Measurements from ENCODE around the gene EIF2B4.
"Not testable (repeated sequence)": the region's sequence is repeated elsewhere in the genome, so short reads cannot be mapped to it uniquely, and the experiment has no call there.

The EIF2B4 gene

DNA sequence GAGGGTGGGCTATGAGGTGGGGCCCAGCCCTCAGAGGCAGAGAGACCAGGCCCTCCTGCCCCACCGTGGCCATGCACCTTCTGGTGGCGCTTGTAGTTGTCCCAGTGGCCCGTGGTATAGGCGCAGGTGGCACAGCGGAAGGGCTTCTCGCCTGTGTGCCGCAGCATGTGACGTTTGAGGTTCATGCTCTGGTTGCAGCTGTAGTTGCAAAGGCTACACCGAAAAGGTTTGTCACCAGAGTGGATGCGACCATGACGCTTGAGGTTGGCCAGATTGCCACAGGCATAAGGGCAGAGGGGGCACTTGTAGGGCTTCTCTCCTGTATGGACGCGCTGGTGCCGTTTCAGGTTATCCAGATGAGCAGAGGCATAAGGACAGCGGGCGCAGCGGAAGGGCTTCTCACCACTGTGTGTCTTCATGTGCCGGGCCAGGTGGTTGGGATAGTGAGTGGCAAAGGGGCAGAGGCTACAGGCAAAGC, 7.5 kb upstream of the EIF2B4 start:
- no peak for DNase-seq

DNA sequence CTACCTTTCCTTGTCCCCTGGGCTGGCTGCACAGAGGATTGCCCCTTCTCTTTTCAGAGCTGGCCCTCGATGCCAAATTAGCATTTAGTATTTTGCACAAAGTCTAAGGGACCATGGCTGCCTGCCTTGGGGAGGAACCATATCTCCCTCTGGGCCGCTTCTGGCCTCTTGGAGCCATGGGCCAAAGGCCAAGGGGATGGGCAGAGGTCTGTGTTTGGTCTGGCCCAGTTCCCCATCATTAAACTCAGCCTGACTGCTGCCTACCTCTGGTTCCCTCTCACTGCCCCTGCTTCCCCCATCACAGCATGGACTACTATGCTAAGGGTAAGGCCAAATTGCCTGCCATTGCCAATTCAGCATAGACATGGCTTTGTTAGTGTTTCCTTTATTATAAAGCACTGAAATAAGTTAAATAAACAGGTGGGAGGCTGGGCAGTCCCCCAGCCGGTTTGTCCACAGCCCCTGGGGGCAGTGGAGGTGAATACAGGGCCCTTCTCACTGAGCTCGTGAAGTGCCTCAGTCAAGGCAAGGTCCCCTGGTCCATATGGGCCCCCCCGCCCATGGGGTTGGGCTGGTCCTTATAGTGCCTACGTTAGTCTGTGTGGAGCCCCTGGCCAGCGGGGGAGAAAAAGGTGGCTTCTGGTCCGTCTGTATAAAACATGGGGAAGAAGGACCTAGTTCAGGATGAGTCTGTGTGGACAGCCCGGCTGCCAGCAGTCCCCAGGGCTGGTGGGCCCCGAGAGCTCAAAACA, 6.9 kb upstream of the EIF2B4 start:
- no peak for DNase-seq

DNA sequence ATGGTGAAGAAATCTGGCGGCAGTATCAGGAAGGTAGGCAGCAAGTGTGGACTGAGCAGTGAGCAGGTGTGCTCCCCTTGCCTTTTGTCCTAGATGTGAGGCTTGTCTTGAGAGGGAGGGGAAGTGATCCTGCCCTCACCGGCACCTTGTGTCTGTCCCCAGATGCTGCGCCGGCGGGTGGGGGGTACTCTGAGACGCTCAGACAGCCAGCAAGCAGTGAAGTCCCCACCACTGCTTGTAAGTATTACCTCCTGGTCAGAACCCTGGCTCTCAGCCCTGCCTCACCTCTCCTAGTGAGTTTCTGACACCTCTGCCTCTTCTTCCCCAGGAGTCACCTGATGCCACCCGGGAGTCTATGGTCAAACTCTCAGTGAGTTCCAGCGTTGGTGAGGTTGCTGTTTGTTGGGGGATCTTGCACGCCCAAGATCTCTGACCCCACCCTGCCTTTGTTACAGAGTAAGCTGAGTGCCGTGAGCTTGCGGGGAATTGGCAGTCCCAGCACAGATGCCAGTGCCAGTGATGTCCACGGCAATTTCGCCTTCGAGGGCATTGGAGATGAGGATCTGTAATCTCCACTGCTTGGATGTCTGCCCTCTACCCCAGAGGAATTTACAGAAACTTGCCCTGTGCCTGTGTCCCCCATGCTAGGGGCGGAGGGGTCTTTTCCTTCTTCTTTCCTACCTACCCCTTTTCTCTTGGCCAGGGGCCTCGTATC, 6.2 kb upstream of the EIF2B4 start:
- no peak for DNase-seq

DNA sequence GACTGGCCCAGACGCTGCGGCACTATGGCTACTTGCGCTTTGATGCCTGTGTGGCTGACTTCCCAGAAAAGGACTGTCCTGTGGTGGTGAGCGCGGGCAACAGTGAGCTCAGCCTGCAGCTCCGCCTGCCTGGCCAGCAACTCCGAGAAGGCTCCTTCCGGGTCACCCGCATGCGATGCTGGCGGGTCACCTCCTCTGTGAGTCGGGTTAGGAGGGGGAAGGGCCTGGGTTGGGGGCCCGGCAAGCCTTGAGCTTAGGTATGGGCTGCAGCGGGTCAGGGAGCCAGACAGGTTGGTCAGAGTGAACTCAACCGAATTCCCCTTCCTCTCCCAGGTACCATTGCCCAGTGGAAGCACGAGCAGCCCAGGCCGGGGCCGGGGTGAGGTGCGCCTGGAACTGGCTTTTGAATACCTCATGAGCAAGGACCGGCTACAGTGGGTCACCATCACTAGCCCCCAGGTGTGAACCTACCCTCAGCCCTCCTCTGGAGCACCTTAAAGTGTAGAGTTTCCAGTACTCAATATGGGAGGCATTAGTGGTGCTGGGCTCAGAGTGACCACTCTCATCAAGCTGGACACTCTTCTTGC, 5.5 kb upstream of the EIF2B4 start:
- DNase-seq = no peak

DNA sequence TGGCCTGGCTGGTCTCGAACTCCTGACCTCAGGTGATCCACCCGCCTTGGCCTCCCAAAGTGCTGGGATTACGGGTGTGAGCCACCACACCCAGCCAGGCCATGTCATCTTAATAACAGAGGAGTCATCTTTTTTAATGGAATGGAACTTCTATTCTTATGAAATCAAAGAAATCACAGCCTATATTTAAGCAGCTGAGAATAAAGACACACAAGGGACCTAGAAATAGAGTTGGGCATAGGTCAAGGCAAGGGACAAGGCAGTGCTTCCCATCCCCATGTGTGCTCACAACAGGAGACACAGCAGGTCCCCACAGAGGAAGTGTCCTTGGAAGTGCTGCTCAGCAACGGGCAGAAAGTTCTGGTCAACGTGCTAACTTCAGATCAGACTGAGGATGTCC, 3.4 kb upstream of the EIF2B4 start:
- no peak for DNase-seq

DNA sequence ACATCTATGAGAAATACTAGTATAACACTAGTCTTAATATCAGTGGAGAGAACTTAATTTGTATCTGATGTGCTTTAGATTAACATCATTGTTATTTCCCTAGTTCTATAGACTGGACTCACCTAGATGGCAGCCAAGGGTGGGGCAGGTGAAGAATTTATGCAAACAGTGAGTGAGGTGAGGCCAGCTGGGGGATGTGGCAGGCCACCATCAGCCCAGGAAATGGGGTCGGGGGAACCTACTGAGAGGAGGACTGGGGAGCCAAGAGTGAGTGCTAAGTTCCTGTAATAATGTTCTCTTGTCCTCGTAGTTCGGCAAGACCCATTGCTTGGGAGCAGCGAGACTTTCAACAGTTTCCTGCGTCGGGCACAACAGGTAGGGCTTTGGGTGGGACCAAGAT, 2.8 kb upstream of the EIF2B4 start:
- DNase-seq = no peak

DNA sequence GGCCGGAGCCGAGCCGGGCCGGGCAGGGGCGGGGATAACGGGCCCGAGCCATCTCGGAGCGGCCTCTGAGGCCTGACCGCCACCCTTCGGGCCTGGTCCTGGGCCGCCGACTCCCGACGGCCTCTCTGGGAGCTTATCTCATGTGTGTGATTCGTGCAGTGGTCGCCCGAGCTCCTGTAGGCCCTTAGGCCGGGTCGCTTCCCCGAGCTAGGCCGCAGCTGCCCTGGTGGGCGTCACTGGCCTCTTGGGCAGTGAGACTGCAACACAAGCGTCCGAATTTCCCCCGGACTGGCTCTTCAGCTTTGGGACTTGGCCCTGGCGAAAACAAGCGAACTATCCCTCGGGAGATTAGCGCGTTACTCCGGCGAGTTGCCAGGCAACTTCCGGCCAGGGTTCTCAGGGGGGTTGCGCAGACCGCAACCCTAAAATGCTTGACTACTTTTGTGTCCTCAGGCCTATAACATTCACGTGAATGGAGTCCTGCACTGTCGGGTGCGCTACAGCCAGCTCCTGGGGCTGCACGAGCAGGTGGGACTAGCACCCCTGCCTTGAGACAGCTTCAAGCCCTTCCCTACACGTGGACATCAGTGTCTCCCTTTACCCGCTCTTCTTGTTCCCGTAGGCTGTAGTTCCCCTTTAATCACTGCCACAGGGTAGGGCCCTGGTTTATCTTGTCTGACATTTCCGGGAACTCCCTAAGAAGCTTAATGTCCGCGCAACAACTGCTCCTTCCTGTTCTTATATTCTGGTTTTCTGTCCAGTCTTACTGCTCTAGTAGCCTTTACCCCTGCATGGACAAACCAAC, 880 bp upstream of the EIF2B4 start:
- peak; percentile 92 for DNase-seq

DNA sequence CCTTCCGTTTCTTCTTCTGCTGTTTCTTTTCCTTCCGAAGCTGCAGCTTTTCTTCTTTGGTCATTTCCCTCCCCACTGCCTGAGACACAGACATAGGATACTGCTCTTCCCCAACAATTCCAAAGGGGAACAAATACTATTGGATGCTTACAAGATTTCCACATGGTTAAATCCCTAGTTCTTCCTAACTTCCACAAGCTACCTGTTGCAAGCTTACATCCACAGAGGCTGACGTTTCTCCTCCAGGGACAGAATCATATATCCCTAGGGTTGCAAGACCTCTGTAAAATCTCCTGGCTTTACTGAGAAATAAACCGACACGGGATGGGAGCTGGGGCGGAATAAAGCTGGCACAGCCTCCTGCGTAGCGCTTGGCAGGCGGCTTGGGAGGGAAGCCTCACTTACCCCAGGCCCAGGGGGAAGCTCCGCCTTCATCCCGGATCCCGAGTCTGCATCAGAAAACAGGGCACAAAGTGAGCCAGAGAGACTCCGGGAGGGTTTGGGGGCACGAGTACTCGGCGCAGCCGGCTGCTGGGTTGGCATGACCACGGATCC, 590 bp downstream of the EIF2B4 start:
- DNase-seq = peak; percentile 69

DNA sequence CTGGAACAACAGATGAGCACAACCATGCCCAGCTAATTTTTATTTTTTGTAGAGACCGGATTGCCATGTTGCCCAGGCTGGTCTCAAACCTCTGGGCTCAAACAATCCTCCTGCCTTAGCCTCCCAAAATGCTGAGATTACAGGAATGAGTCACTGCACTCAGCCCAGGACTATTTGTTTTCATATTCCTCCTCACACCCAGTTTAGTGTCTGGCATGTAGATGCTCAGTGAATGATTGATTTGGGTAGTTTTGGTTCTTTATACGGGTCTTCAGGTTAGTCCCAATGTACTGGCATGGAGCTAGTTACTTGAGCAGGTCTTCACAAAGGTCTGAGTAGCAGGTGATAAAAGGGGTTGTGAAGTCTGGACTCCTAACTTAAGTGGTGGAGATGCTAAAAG, 6.2 kb downstream of the EIF2B4 start:
- DNase-seq = no peak

DNA sequence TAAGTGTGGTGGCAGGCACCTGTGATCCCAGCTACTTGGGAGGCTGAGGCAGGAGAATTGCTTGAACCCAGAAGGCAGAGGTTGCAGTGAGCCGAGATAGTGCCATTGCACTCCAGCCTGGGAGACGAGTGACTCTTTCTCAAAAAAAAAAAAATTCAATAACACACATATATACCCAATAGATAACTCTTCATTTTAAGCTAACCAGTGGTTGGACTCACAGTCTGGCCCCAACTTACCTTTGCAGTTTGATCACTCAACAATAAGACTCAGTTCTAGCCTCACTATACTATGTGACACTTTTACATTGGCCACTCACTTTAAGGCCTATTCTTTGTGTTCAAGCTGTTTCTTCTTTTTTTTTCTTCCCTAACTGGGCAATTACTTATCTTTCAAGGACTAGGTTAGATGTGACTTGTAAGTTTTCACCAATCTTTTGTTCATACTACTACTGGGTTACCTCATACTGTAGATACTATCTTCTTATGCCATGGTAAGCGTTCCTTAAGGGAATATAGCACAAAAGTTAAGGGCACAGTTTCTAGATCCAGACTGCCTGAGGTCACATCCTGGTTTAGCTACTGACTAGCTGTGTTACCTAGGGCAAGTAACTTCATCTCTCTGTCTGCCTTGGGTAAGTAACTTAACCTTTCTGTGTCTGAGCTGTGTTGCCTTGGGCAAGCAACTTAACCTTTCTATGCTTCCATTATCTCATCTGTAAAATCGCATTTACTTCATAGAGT, 7.3 kb downstream of the EIF2B4 start:
- no peak for DNase-seq

DNA sequence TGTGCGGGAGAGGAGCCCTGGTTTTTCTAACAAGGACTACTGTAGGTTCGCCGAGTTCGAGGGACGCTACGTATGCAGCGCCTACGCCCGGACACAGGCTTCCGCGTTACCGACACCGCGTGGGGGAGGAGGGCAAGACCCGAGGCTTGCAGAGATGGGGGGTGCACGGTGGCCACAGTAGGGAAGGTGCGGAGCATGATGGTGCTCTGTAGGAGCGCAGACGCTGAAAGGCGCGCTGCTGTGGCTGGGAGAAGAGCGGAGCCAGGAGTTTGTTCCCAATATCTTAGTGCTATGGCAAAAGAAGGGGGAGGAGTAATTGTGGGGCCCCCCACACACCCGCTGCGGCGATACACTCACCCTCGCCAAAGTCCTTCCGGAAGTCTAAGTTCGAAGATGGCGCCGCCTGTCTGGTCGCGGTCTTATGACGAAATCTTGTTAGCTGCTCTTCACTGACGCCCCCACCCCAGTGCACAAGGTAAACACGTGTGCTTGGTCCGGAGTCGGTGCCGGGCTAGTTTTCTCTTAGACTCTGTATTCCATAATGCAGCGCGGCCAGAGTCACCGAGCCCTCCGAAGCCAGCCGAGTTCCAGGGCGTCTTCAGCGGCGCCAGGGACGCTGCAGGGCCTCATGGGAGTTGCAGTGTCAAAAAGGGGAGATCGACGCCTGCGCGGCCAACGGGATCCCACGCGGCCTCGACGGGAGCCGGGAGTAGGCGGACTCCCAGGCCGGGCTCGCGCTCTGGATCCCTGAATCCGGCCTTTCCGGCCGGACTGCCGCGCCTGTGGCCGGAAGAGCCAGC, 13.6 kb downstream of the EIF2B4 start, which contains the start of gene GTF3C2:
Gene GTF3C2, minus strand, starts transcription at position 383 of the 800 bp plus-strand sequence. CDS start 13,210 bp downstream, outside the sequence.
- peak; percentile 99 for DNase-seq

DNA sequence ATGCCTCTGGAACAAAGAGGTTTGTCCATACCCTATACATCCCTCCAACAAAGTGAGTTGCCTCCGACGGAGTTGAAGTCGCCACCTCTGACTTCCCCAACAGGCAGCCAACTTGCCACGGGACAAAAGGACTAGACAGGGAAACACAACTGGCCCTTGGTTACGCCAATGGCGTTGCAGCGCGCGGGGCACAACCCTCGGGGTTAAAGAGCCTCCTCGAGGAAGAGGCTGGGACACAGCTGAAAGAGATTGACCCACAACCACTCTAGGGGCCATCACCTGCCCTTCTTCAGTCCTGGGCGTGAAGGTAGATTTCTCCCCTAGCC, 14.1 kb downstream of the EIF2B4 start:
- peak; percentile 92 for DNase-seq

DNA sequence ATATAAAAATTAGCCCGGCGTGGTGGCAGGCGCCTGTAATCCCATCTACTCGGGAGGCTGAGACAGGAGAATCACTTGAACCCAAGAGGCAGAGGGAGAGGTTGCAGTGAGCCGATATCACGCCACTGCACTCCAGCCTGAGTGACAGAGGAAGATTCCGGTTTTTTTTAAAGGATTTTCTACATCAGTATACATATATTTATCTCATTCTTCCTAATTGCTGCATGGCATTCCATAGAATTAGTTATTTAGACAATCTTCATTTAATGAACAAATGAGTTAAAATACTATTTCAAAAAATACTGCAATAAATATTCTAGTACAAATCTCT, 15.6 kb downstream of the EIF2B4 start:
- no peak for DNase-seq

DNA sequence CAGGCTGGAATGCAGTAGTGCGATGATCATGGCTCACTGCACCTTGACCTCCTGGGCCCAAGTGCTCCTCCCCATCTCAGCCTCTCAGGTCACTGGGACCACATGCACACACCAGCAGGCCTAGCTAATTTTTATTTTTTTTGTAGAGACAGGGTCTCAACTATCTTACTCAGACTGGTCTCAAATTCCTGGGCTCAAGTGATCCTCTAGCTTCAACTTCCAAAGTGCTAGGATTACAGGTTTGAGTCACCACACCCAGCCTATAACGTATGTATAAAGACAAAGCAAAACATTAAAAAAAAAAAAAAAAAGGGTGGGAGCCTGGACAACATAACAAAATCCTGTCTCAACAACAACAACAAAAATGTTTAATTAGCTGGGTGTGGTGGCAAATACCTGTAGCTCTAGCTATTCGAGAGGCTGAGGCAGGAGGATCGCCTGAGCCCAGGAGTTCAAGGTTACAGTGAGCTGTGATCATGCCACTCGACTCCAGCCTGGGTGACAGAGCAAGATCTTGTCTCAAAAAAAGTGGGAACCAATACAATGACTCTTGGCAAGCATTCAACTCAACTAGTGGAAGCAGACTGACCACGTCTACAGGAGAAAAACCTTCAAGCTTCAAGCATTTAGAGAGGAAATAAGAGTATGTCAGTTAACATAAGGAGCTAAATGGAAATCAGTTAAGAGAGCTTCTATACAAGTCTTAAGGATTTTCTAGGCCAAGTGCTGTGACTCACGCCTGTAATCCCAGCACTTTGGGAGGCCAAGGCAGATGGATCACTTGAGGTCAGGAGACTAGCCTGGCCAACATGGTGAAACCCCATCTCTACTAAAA, 16.2 kb downstream of the EIF2B4 start:
- peak; percentile 90 for DNase-seq

DNA sequence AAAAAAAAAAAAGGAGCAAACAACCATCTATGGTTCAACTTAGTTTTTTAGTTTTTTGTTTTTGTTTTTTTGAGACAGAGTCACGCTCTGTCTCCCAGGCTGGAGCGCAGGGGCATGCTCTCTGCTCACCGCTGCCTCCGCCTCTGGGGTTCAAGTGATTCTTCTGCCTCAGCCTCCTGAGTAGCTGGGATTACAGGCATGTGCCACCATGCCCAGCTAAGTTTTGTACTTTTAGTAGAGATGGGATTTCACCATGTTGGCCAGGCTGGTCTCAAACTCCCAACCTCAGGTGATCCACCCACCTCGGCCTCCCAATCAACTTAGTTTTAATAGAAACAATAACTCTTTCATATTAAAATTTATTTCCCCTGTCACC, 16.8 kb downstream of the EIF2B4 start:
- not testable (repeated sequence) for DNase-seq

DNA sequence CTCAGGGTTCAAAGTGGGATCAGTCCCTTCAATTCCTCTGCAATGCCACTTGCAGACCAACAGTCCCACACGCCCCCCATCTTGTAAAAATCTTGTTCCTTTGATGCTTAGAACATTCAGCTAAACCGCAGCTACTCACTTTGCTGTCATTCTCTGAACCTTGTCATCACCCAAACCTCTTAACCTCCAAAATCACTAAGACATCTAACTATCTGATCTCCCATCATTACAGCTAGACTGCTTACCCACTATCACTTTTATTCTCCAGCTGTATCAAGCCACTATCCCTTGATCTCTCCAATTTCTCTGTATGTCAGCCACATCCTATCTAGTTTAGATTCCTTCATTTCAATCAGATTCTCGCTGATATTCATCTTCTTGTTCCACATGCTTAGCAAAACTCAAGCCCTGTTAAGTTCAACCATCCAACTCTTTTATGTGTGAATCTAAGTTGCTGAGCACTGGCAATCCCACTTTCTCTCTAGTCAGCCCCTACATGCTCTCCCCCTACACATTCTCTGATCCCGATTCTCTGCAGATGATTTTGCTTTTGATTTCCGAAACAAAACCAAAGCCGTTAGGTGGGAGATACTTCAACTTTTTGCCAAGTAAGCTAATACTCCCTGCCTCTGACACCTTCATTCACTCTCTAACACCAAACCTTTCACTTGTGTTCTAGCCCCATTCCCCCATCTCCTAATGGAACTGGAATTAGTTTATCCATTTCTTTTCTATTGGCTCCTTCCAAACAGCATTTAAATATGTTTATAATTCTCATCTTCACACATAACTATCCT, 18.1 kb downstream of the EIF2B4 start:
- no peak for DNase-seq

DNA sequence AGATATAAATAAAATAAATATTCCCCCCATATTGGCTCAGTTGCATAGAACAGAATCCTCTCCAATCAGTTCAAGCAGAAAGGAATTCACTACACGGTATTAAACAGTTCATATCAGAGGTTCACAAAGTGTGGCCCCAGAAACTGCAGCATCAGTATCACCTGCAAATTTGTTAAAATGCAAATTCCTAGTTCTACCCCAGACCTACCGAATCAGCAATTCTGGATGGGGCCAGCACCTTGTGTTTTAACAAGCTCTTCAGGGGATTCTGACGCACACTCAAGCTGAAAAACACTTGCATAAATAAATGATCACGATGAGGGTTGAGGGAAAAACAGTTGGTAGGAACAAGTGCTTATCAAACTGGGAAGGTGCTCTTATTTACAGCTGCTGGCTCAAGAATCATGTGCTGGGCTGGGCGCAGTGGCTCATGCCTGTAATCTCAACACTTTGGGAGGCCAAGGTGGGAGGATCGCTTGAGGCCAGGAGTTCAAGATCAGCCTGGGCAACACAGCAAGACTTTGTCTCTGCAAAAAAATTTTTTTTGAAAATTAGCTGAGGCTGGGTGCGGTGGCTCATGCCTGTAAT, 19.9 kb downstream of the EIF2B4 start:
- DNase-seq = no peak

DNA sequence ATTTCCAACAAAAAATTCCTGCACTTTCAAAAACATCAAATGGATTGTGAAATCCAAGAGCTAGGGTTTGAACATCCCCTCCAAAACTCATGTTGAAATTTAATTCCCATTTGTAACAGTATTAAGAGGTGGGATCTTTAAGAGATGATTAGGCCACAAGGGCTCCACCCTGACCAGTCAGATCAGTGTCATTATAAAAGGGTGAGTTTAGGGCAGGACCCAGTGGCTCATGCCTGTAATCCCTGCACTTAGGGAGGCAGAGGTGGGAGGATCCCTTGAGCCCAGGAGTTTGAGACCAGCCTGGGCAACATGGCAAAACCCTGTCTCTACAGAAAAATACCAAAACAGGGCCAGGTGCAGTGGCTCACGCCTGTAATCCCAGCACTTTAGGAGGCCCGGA, 22.5 kb downstream of the EIF2B4 start:
- no peak for DNase-seq

DNA sequence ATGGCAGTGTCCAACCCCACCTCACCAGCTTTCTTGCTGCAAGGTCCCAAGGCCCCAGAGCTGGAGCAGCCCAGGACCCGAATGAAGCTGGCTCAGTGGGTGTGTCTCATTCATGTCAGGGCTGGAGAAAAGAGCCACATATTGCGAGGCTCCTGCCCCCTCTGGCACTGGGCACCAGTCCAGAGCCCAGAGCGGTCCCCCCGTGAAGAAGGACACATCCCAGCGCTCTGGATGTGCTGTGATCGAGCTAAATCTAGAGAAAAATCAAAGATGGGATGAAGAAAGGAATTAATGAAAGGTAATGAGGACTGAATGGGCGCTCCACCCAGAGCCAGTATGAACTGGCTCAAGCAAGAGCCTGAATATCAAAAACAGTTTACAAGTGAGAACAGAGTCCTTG, 34.0 kb downstream of the EIF2B4 start:
- no peak for DNase-seq

Data from OCI-M1 (cell line).